D721Med (cell line): ENCODE data around the gene PRR30.
"Not testable (repeated sequence)": the region's sequence is repeated elsewhere in the genome, so short reads cannot be mapped to it uniquely, and the experiment has no call there.

Experiments used
- DNase-seq: peaks from one replicate; pipeline ENCODE4 v3.0.0; 2011; ENCODE audit warnings: low spot score; ENCODE audit not compliant: insufficient read length
- FAIRE-seq: peaks from 2 replicates; lab custom pipeline; 2011; peaks lifted over from hg19 to GRCh38; lab: Jason Lieb, UNC
- TF ChIP-seq, protein P1 (sequence below): IDR thresholded peaks from 2 replicates; pipeline ENCODE4 v1.5.1; 2012; ENCODE audit warnings: mild to moderate bottlenecking, control low read depth; ENCODE audit not compliant: insufficient read depth; ENCODE audit errors: missing control alignments

Gene PRR30

DNA sequence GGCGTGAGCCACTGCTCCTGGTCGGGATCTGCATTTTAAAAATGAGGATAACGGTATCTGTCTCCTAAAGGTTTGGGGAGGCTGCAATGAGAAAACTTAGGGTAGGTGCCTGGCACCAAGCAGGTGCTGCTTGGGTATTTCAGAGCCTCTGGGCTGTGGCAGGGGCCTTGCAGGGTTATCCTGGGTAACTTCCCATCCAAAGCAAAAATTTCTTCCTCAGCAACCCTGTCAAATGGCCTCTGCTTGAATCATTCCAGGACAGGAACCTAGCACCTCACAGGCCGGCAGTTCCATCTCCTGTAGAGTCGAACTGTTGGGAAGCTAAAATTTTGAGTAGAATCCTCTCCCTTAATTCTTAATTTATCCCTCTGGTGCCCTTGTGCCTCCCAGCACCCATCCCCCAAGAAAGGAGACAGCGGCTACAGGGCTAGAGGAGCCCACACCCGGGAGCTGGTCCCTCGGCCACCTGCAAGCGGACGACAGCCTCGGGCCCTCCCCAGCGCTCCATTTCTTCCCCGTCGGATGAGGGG lies 21.1 kb downstream of the PRR30 start:
- FAIRE-seq, result no peak
- TF ChIP-seq, protein P1, sequence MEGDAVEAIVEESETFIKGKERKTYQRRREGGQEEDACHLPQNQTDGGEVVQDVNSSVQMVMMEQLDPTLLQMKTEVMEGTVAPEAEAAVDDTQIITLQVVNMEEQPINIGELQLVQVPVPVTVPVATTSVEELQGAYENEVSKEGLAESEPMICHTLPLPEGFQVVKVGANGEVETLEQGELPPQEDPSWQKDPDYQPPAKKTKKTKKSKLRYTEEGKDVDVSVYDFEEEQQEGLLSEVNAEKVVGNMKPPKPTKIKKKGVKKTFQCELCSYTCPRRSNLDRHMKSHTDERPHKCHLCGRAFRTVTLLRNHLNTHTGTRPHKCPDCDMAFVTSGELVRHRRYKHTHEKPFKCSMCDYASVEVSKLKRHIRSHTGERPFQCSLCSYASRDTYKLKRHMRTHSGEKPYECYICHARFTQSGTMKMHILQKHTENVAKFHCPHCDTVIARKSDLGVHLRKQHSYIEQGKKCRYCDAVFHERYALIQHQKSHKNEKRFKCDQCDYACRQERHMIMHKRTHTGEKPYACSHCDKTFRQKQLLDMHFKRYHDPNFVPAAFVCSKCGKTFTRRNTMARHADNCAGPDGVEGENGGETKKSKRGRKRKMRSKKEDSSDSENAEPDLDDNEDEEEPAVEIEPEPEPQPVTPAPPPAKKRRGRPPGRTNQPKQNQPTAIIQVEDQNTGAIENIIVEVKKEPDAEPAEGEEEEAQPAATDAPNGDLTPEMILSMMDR, result no peak
- no peak for DNase-seq

DNA sequence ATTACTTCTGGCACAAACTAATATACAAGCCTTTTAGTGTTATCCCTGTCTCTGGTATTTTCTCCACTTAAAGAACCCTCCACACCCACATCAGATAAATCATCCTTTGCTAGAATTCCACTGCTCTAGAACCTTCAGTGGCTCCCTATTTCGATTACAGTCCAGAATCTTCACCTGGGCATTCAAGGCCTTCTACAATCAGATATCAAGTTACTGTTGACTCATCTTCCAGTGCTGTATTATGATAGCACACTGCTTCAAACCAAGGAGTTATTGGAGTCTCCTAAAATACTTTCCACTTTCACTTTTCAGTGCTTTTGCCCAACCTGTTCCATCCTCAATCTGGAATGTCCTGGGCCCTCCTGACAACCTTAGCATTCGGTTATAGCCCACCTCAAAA lies 23.7 kb downstream of the PRR30 start:
- FAIRE-seq (no peak), DNase-seq (no peak)
- TF ChIP-seq, protein P1, result no peak

DNA sequence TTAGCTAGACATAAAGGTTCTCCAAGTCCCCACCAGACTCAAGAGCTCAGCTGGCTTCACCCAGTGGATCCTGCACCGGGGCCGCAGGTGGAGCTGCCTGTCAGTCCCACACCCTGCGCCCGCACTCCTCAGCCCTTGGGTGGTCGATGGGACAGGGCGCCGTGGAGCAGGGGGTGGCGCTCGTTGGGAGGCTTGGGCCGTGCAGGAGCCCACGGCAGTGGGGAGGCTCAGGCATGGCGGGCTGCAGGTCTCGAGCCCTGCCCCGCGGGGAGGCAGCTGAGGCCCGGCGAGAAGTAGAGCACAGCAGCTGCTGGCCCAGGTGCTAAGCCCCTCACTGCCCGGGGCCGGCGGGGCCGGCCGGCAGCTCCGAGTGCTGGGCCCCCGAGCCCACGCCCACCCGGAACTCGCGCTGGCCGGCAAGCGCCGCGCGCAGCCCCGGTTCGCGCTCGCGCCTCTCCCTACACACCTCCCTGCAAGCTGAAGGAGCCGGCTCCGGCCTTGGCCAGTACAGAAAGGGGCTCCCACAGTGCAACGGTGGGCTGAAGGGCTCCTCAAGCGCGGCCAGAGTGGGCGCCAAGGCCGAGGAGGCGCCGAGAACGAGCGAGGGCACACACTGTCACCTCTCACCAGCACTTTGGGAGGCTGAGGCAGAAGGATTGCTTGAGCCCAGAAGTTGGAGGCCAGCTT lies 27.7 kb downstream of the PRR30 start:
- FAIRE-seq, DNase-seq: not testable (repeated sequence)

DNA sequence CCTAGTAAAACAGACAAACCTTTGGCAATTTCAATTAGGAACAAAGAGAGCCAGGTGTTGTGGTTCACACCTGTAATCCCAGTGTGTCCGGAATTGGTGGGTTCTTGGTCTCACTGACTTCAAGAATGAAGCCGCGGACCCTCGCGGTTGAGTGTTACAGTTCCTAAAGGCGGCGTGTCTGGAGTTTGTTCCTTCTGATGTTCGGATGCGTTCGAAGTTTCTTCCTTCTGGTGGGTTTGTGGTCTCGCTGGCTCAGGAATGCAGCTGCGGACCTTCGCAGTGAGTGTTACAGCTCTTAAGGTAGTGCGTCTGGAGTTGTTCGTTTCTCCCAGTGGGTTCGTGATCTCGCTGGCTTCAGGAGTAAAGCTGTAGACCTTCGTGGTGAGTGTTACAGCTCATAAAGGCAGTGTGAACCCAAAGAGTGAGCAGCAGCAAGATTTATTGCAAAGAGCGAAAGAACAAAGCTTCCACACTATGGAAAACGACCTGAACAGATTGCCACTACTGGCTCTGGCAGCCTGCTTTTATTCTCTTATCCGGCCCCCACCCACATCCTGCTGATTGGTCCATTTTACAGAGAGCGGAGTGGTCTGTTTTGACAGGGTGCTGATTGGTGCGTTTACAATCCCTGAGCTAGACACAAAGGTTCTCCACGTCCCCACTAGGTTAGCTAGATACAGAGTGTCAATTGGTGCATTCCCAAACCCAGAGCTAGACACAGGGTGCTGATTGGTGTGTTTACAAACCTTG lies 28.4 kb downstream of the PRR30 start:
- DNase-seq, FAIRE-seq: not testable (repeated sequence)

DNA sequence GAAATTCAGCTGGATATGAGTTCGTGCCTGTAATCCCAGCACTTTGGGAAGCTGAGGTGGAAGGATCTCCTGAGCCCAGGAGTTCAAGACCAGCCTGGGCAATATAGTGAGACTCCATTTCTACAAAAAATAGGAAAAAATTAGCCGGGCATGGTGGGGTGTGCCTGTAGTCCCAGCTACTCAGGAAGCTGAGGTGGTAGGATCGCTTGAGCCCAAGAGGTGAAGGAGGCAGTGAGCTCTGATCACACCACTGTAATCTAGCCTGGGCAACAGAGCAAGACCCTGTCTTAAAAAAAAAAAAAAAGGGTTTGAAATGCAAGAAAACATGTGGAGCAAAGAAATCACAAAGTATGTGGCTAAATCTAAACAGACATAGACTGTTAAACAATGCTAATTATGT lies 30.1 kb downstream of the PRR30 start:
- FAIRE-seq, result no peak

DNA sequence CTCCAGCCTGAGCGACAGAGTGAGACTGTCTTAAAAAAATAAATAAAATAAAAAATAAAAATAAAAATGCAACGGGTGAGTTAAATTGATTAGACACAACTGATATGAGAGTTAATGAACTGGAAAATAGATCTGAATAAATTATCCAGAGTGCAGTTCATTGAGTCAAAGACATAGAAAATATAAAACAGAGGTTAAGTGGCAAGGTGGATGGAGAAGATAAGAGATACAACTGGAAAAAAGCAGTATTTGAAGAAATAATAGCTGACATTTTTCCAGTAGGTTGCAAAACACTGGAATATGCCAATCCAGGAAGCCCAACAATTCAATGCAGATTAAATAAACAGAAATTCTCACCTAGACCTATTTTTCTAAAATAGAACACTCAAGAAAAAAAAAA lies 31.0 kb downstream of the PRR30 start:
- TF ChIP-seq, protein P1, result no peak
- no peak for FAIRE-seq
- no peak for DNase-seq

More for the DNA sequence above, 30.1 kb downstream of the PRR30 start:
- DNase-seq, result no peak
- TF ChIP-seq, protein P1, result no peak

DNA sequence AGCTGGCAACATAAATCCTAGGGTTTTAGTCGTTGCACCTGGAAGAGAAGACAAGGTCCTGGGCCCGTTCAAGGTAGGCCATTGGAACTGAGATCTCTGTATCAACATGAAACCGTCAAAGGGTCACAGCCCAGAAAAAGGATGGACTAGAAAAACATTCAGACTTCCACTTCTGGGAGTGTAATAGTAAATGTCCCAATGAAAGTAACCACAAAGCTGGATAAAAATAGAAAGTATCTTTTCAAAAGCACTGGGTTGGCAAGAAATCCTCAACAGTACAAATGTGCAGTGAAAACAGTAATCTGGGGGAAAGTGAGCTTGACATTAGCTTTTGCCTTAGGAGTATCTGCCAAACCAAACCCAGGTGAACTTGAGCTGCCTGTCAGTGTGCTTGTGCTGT lies 33.2 kb downstream of the PRR30 start:
- TF ChIP-seq, protein P1, result no peak
- FAIRE-seq (no peak), DNase-seq (no peak)

DNA sequence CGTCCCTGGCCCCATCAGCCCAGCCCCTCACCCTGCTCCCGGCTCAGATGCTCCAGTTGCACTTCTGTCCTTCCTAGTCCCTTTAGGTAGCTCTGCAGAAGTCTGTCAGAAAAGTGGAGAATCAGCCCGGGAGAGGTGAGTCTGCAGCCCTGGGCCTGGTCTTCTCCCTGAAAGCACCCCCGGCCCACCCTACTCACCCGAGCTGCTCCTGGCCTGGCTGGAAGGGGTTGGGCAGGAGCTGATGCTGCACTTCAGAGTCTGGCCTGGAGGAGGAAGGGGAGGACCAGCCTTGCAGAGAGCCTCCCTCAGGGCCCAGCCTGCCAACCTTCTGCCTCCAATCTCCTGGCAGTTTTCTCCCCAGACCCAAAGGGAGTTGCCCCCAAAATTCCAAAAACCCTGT lies 36.9 kb downstream of the PRR30 start:
- DNase-seq (no peak), FAIRE-seq (no peak)
- TF ChIP-seq, protein P1, result no peak
